Muscle layer of duodenum (tissue), 2 donors: ENCODE results near the gene RPL3.

Experiments
- H3K27ac ChIP-seq: one replicate; pipeline ENCODE4 v1.7.0; 2013; ENCODE audit warnings: mild to moderate bottlenecking, low read length
- H3K27me3 ChIP-seq: one replicate; pipeline ENCODE4 v1.7.0; 2013; ENCODE audit warnings: low read depth, mild to moderate bottlenecking, control low read depth, low read length
- H3K36me3 ChIP-seq, 2 donors: one replicate each; pipeline ENCODE4 v1.7.0; 2013; ENCODE audit warnings: low read length in 2 of 2, control low read depth in 1 of 2, mild to moderate bottlenecking in 1 of 2; ENCODE audit not compliant: insufficient read depth in 2 of 2, control insufficient read depth in 1 of 2
- H3K4me1 ChIP-seq, 2 donors: one replicate each; pipeline ENCODE4 v1.7.0; 2013; ENCODE audit warnings: low read length in 2 of 2, mild to moderate bottlenecking in 2 of 2, control low read depth in 1 of 2, moderate library complexity in 1 of 2; ENCODE audit not compliant: insufficient read depth in 2 of 2, control insufficient read depth in 1 of 2
- H3K4me3 ChIP-seq, 2 donors: one replicate each; pipeline ENCODE4 v1.7.0; 2013; ENCODE audit warnings: low read length in 2 of 2, low read depth in 1 of 2, mild to moderate bottlenecking in 1 of 2
- H3K9me3 ChIP-seq, 2 donors: one replicate each; pipeline ENCODE4 v1.7.0; 2013; ENCODE audit warnings: low read length in 2 of 2, control low read depth in 1 of 2, mild to moderate bottlenecking in 1 of 2; ENCODE audit not compliant: control insufficient read depth in 1 of 2
- donor health status: healthy.

The RPL3 gene

GRCh38 chr22:39275814-39276439, 43.5 kb downstream of the RPL3 start:
- Histone ChIP-seq H3K4me3 (no peak overlapping the region), H3K27me3 (no peaks in the 10 kb centered on the region), H3K4me1 (no peaks in the 10 kb centered on the region), H3K9me3 (peaks cover 0 to 3% of the 10 kb centered on the region in 2 donors), H3K27ac (no peak overlapping the region), H3K36me3 (no peaks in the 10 kb centered on the region)

GRCh38 chr22:39273950-39274887, 45.2 kb downstream of the RPL3 start:
- no peak overlapping the region for H3K27ac ChIP-seq
- H3K27me3 ChIP-seq: no peaks in the 10 kb centered on the region
- peaks cover 0 to 3% of the 10 kb centered on the region in 2 donors for H3K9me3 ChIP-seq
- no peaks in the 10 kb centered on the region for H3K4me1 ChIP-seq
- H3K4me3 ChIP-seq: no peak overlapping the region
- H3K36me3 ChIP-seq: no peaks in the 10 kb centered on the region

- Histone ChIP-seq H3K27me3 (no peaks in the 10 kb centered on the region), H3K27ac (no peak overlapping the region)
Measured at GRCh38 chr22:39270792-39271191, 48.6 kb downstream of the RPL3 start.

GRCh38 chr22:39270280-39270679, 49.1 kb downstream of the RPL3 start:
- H3K36me3 ChIP-seq: no peaks in the 10 kb centered on the region
- no peaks in the 10 kb centered on the region for H3K9me3 ChIP-seq
- no peaks in the 10 kb centered on the region for H3K27me3 ChIP-seq
- no peaks in the 10 kb centered on the region for H3K4me1 ChIP-seq
- H3K4me3 ChIP-seq: no peak overlapping the region
- H3K27ac ChIP-seq: no peak overlapping the region

More at GRCh38 chr22:39270792-39271191, 48.6 kb downstream of the RPL3 start:
- Histone ChIP-seq H3K36me3 (no peaks in the 10 kb centered on the region), H3K4me1 (no peaks in the 10 kb centered on the region), H3K4me3 (no peak overlapping the region), H3K9me3 (no peaks in the 10 kb centered on the region)

GRCh38 chr22:39269095-39269790, 50.2 kb downstream of the RPL3 start:
- no peaks in the 10 kb centered on the region for H3K4me1 ChIP-seq
- no peaks in the 10 kb centered on the region for H3K36me3 ChIP-seq
- no peak overlapping the region for H3K4me3 ChIP-seq
- no peaks in the 10 kb centered on the region for H3K27me3 ChIP-seq
- no peak overlapping the region for H3K27ac ChIP-seq
- H3K9me3 ChIP-seq: no peaks in the 10 kb centered on the region

GRCh38 chr22:39268645-39269044, 50.8 kb downstream of the RPL3 start:
- Histone ChIP-seq H3K9me3 (no peaks in the 10 kb centered on the region), H3K36me3 (no peaks in the 10 kb centered on the region), H3K4me1 (no peaks in the 10 kb centered on the region), H3K27me3 (no peaks in the 10 kb centered on the region), H3K4me3 (no peak overlapping the region), H3K27ac (no peak overlapping the region)

GRCh38 chr22:39267974-39268373, 51.4 kb downstream of the RPL3 start:
- Histone ChIP-seq H3K27me3 (no peaks in the 10 kb centered on the region), H3K27ac (no peak overlapping the region), H3K36me3 (no peaks in the 10 kb centered on the region), H3K4me3 (no peak overlapping the region), H3K4me1 (no peaks in the 10 kb centered on the region), H3K9me3 (no peaks in the 10 kb centered on the region)

GRCh38 chr22:39266398-39267030, 52.9 kb downstream of the RPL3 start:
- Histone ChIP-seq H3K4me3 (no peak overlapping the region), H3K4me1 (no peaks in the 10 kb centered on the region), H3K9me3 (peaks cover 4 to 9% of the 10 kb centered on the region in 2 donors), H3K27me3 (no peaks in the 10 kb centered on the region), H3K36me3 (no peaks in the 10 kb centered on the region), H3K27ac (no peak overlapping the region)

- no peaks in the 10 kb centered on the region for H3K27me3 ChIP-seq
- H3K27ac ChIP-seq: no peak overlapping the region
- H3K4me1 ChIP-seq: no peaks in the 10 kb centered on the region
- peaks cover 4 to 16% of the 10 kb centered on the region in 2 donors for H3K9me3 ChIP-seq
- H3K36me3 ChIP-seq: no peaks in the 10 kb centered on the region
- no peak overlapping the region for H3K4me3 ChIP-seq
Measured at GRCh38 chr22:39265143-39265886, 54.1 kb downstream of the RPL3 start.

- Histone ChIP-seq H3K9me3 (peaks cover 4 to 16% of the 10 kb centered on the region in 2 donors), H3K27ac (no peak overlapping the region), H3K4me3 (no peak overlapping the region)
Measured at GRCh38 chr22:39264349-39265038, 54.9 kb downstream of the RPL3 start.

More at GRCh38 chr22:39264349-39265038, 54.9 kb downstream of the RPL3 start:
- H3K27me3 ChIP-seq: no peaks in the 10 kb centered on the region
- H3K4me1 ChIP-seq: no peaks in the 10 kb centered on the region
- no peaks in the 10 kb centered on the region for H3K36me3 ChIP-seq
